ENCODE measurements around the gene TMEM132C.
A peak's percentile ranks its signal among the peaks of the same experiment; 100 is the strongest.

The TMEM132C gene

DNA sequence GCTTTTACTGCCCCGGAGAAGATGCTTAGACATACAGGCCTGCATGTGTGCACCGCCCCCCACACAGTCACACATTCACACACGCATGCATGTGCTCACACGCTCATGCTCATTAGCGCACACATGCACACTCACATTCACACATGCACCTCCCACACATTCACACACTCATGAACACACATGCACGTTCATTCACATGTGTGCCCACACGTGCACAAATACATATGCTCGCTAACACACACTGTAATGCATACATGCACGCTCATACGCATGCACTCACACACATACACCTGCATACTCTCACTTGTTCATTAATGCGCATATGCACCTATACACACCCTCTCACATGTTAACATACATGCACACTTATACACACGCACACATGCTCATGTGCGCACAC is 21.9 kb downstream of the TMEM132C start:
- Histone ChIP-seq H3K27ac (ENCODE audit: low read length) (no peak overlapping the region), H3K4me3 (ENCODE audit: low read length) (no peak overlapping the region), H3K9me3 (ENCODE audit: insufficient read depth, low read depth, low read length) (no peaks in the 10 kb centered on the region), H3K27me3 (ENCODE audit: insufficient read depth, low read length) (peaks cover 22% of the 10 kb centered on the region; the same call in 1 of the 2 replicates), H3K9ac (ENCODE audit: low read depth, low read length) (no peak overlapping the region), H3K36me3 (ENCODE audit: insufficient read depth, low read depth, low read length) (no peaks in the 10 kb centered on the region), H3K4me1 (ENCODE audit: insufficient read depth, low read length) (no peaks in the 10 kb centered on the region)

- H3K27me3 ChIP-seq (ENCODE audit: insufficient read depth, low read length): peaks cover 22% of the 10 kb centered on the region; the same call in 1 of the 2 replicates
- no peak overlapping the region for H3K27ac ChIP-seq (ENCODE audit: low read length)
- H3K9me3 ChIP-seq (ENCODE audit: insufficient read depth, low read depth, low read length): no peaks in the 10 kb centered on the region
- H3K9ac ChIP-seq (ENCODE audit: low read depth, low read length): no peak overlapping the region
- no peak overlapping the region for H3K4me3 ChIP-seq (ENCODE audit: low read length)
- H3K4me1 ChIP-seq (ENCODE audit: insufficient read depth, low read length): no peaks in the 10 kb centered on the region
- no peaks in the 10 kb centered on the region for H3K36me3 ChIP-seq (ENCODE audit: insufficient read depth, low read depth, low read length)
Measured at GRCh38 chr12:128290938-128291337, 24.0 kb downstream of the TMEM132C start.

DNA sequence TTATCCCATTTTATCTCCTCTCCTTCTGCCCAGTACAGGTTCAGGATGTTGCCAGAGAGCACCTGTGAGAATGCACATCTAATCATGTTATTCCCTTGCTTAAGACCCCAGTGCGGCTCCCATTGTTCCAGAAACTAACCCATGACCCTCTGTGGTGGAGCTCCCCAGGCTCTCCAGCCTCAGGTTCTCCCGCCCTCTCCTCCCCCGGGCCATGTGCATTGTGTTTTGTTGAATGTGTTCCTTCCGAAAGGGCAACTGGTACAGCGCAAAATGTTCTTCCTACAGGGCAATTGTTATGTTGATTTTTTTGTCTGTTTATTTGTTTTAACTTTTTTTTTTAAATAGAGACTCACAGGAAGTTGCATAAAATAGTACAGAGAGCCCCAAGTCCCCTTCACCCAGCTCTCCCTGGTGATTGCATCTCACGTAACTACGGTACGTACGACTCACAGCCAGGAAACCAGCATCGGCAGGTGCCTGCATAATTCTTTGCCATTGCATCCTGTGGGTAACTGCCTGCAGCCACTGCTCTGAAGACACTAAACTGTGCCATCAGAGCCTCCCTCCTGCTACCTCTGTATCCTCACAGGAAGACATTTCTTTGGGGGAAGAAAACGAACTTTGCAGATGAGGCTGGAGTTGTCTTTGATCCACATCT is 31.2 kb downstream of the TMEM132C start:
- Histone ChIP-seq H3K9ac (ENCODE audit: low read depth, low read length) (no peak overlapping the region), H3K4me3 (ENCODE audit: low read length) (peak overlapping the region; percentile 37), H3K27ac (ENCODE audit: low read length) (no peak overlapping the region), H3K36me3 (ENCODE audit: insufficient read depth, low read depth, low read length) (no peaks in the 10 kb centered on the region), H3K9me3 (ENCODE audit: insufficient read depth, low read depth, low read length) (no peaks in the 10 kb centered on the region), H3K27me3 (ENCODE audit: insufficient read depth, low read length) (peaks cover 62% of the 10 kb centered on the region), H3K4me1 (ENCODE audit: insufficient read depth, low read length) (peaks cover 8% of the 10 kb centered on the region)

DNA sequence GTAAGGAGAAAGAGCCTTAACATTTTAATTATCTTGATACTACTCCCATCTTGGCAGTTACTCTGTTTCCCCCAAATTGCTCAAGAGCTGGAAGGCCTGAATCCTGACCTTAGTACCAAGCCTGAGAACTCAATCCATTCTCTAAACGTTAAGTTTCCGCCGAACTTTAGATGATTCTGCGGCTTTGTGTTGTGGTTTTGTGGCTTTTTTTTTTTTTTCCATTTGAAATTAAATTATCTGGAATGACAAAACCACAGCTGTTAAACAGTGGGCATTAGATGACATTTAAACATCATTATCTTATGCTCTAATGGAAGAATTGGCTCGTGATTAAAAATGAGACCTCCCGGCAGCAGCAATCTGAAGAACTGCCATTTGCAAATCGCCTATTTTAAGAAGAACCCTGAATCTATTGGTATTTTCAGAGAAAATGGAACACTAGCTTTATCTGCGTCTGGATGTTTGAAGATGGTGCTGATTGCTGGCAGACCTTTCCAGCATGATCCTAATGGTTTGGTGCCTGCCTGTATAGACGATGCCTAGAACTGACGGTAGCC is 38.4 kb downstream of the TMEM132C start:
- peaks cover 14% of the 10 kb centered on the region for H3K27me3 ChIP-seq (ENCODE audit: insufficient read depth, low read length)
- H3K9ac ChIP-seq (ENCODE audit: low read depth, low read length): no peak overlapping the region
- H3K4me1 ChIP-seq (ENCODE audit: insufficient read depth, low read length): no peaks in the 10 kb centered on the region
- H3K27ac ChIP-seq (ENCODE audit: low read length): no peak overlapping the region
- H3K9me3 ChIP-seq (ENCODE audit: insufficient read depth, low read depth, low read length): no peaks in the 10 kb centered on the region
- H3K4me3 ChIP-seq (ENCODE audit: low read length): no peak overlapping the region
- no peaks in the 10 kb centered on the region for H3K36me3 ChIP-seq (ENCODE audit: insufficient read depth, low read depth, low read length)

- no peaks in the 10 kb centered on the region for H3K9me3 ChIP-seq (ENCODE audit: insufficient read depth, low read depth, low read length)
- H3K4me3 ChIP-seq (ENCODE audit: low read length): no peak overlapping the region
Measured at GRCh38 chr12:128307791-128308190, 40.8 kb downstream of the TMEM132C start.

DNA sequence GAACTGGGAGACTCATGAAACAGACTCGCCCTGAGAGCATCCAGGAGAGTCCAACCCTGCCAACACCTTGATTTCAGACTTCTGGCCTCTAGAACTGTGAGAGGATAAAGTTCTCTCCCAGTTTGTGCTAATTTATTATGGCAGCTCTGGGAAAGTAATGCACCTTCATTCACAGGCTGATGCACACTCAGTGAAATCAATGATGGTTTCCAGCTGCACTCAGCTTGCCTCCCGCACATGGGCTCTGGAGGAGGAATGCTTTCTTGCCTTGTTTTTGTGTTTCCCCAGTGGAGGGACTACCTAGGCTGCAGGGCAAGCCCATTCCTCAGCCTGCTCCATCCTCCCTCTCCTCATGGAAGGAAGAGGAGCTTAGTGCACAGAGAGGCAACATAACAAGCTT is 45.7 kb downstream of the TMEM132C start:
- Histone ChIP-seq H3K4me3 (ENCODE audit: low read length) (no peak overlapping the region), H3K27me3 (ENCODE audit: insufficient read depth, low read length) (no peaks in the 10 kb centered on the region), H3K27ac (ENCODE audit: low read length) (no peak overlapping the region), H3K4me1 (ENCODE audit: insufficient read depth, low read length) (peaks cover 9% of the 10 kb centered on the region; the same call in 1 of the 2 replicates), H3K36me3 (ENCODE audit: insufficient read depth, low read depth, low read length) (no peaks in the 10 kb centered on the region), H3K9ac (ENCODE audit: low read depth, low read length) (no peak overlapping the region), H3K9me3 (ENCODE audit: insufficient read depth, low read depth, low read length) (no peaks in the 10 kb centered on the region)

More at GRCh38 chr12:128307791-128308190, 40.8 kb downstream of the TMEM132C start:
- Histone ChIP-seq H3K4me1 (ENCODE audit: insufficient read depth, low read length) (no peaks in the 10 kb centered on the region), H3K27me3 (ENCODE audit: insufficient read depth, low read length) (no peaks in the 10 kb centered on the region), H3K36me3 (ENCODE audit: insufficient read depth, low read depth, low read length) (no peaks in the 10 kb centered on the region), H3K27ac (ENCODE audit: low read length) (no peak overlapping the region), H3K9ac (ENCODE audit: low read depth, low read length) (no peak overlapping the region)

DNA sequence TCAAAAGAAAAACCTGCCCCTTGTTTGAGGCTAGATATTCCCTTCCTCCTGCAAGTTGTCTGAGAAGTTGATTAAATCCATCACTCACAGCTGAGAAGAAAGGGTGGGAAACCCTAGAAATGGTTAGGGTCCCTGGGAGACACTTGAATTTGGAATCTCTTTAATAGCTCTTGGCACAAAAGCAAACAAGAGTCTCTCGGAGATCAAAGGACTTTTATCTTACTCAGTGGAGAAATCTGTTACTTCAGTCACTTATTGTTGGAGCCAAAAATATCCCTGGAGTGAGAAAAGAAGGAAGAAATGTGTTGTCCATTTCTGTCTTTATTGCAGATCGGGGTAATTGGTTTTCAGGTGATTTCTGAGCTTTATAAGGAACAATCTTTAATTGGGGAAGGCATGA is 47.0 kb downstream of the TMEM132C start:
- Histone ChIP-seq H3K36me3 (ENCODE audit: insufficient read depth, low read depth, low read length) (no peaks in the 10 kb centered on the region), H3K4me1 (ENCODE audit: insufficient read depth, low read length) (peaks cover 12% of the 10 kb centered on the region; the same call in 1 of the 2 replicates), H3K9ac (ENCODE audit: low read depth, low read length) (no peak overlapping the region), H3K9me3 (ENCODE audit: insufficient read depth, low read depth, low read length) (no peaks in the 10 kb centered on the region), H3K27ac (ENCODE audit: low read length) (no peak overlapping the region), H3K4me3 (ENCODE audit: low read length) (no peak overlapping the region), H3K27me3 (ENCODE audit: insufficient read depth, low read length) (no peaks in the 10 kb centered on the region)

GRCh38 chr12:128314611-128315010 is 47.6 kb downstream of the TMEM132C start:
- H3K27ac ChIP-seq (ENCODE audit: low read length): no peak overlapping the region
- no peaks in the 10 kb centered on the region for H3K27me3 ChIP-seq (ENCODE audit: insufficient read depth, low read length)
- H3K4me3 ChIP-seq (ENCODE audit: low read length): no peak overlapping the region
- no peaks in the 10 kb centered on the region for H3K36me3 ChIP-seq (ENCODE audit: insufficient read depth, low read depth, low read length)
- H3K9ac ChIP-seq (ENCODE audit: low read depth, low read length): no peak overlapping the region
- H3K4me1 ChIP-seq (ENCODE audit: insufficient read depth, low read length): peaks cover 12% of the 10 kb centered on the region; the same call in 1 of the 2 replicates
- no peaks in the 10 kb centered on the region for H3K9me3 ChIP-seq (ENCODE audit: insufficient read depth, low read depth, low read length)

DNA sequence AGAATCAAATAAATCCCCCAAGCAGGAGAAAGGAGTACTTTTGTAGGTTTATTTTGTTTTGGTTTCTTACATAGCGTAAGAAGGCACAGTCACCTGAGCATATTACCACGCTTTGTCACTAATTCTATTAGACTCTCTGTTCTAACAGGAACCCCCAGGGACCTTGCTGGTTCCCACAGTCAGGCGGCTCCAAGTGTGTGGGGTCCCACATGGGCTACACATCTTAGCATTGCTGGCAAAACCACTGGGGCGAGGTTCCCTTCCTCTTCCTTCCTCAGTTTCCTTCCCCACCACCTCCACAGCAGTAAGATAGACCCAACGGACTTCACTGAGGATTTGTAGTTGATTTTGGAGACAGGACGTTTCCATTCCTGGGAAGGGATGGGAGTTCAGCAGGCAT is 49.1 kb downstream of the TMEM132C start:
- Histone ChIP-seq H3K9me3 (ENCODE audit: insufficient read depth, low read depth, low read length) (no peaks in the 10 kb centered on the region), H3K4me3 (ENCODE audit: low read length) (no peak overlapping the region), H3K4me1 (ENCODE audit: insufficient read depth, low read length) (peaks cover 12% of the 10 kb centered on the region; the same call in 1 of the 2 replicates), H3K27ac (ENCODE audit: low read length) (no peak overlapping the region), H3K27me3 (ENCODE audit: insufficient read depth, low read length) (no peaks in the 10 kb centered on the region), H3K9ac (ENCODE audit: low read depth, low read length) (no peak overlapping the region), H3K36me3 (ENCODE audit: insufficient read depth, low read depth, low read length) (no peaks in the 10 kb centered on the region)

GRCh38 chr12:128316973-128317526 is 50.1 kb downstream of the TMEM132C start:
- Histone ChIP-seq H3K9ac (ENCODE audit: low read depth, low read length) (no peak overlapping the region), H3K36me3 (ENCODE audit: insufficient read depth, low read depth, low read length) (no peaks in the 10 kb centered on the region), H3K4me3 (ENCODE audit: low read length) (no peak overlapping the region), H3K4me1 (ENCODE audit: insufficient read depth, low read length) (peaks cover 12% of the 10 kb centered on the region; the same call in 1 of the 2 replicates), H3K27ac (ENCODE audit: low read length) (no peak overlapping the region), H3K27me3 (ENCODE audit: insufficient read depth, low read length) (no peaks in the 10 kb centered on the region), H3K9me3 (ENCODE audit: insufficient read depth, low read depth, low read length) (no peaks in the 10 kb centered on the region)

- Histone ChIP-seq H3K4me3 (ENCODE audit: low read length) (no peak overlapping the region), H3K27ac (ENCODE audit: low read length) (no peak overlapping the region), H3K36me3 (ENCODE audit: insufficient read depth, low read depth, low read length) (no peaks in the 10 kb centered on the region), H3K9ac (ENCODE audit: low read depth, low read length) (no peak overlapping the region), H3K9me3 (ENCODE audit: insufficient read depth, low read depth, low read length) (no peaks in the 10 kb centered on the region), H3K27me3 (ENCODE audit: insufficient read depth, low read length) (no peaks in the 10 kb centered on the region), H3K4me1 (ENCODE audit: insufficient read depth, low read length) (peaks cover 12% of the 10 kb centered on the region; the same call in 1 of the 2 replicates)
Measured at GRCh38 chr12:128318341-128318740, 51.4 kb downstream of the TMEM132C start.

DNA sequence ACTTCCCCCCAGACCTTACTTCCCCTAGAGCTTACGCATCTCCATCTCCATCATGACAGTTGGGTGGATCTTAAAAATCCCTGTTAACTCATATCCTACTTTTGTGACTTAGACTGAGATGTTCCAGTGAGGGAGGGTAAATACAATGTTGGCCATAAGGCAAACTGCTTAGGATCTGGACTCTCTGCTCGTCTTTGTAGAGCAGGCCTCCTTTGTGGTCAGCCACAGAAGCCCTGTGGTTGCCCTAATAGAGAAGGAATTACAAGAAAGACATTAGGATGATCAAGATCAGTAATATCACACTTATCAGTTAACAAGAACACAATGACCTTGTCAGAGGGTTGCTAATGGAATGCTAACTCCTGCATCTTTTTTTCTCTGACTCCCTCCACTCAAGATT is 52.0 kb downstream of the TMEM132C start:
- H3K9me3 ChIP-seq (ENCODE audit: insufficient read depth, low read depth, low read length): no peaks in the 10 kb centered on the region
- no peak overlapping the region for H3K4me3 ChIP-seq (ENCODE audit: low read length)
- no peaks in the 10 kb centered on the region for H3K36me3 ChIP-seq (ENCODE audit: insufficient read depth, low read depth, low read length)
- H3K27me3 ChIP-seq (ENCODE audit: insufficient read depth, low read length): no peaks in the 10 kb centered on the region
- H3K27ac ChIP-seq (ENCODE audit: low read length): no peak overlapping the region
- no peak overlapping the region for H3K9ac ChIP-seq (ENCODE audit: low read depth, low read length)
- peaks cover 12% of the 10 kb centered on the region; the same call in 1 of the 2 replicates for H3K4me1 ChIP-seq (ENCODE audit: insufficient read depth, low read length)

Data from iPS-20b (cell line).